Superior temporal gyrus (tissue), 1 donor: ENCODE measurements around the gene PRR7.

Experiments used
- DNase-seq: peaks from one replicate; pipeline ENCODE4 v3.0.0-alpha.2; 2016; ENCODE audit errors: extremely low spot score

The PRR7 gene

DNA sequence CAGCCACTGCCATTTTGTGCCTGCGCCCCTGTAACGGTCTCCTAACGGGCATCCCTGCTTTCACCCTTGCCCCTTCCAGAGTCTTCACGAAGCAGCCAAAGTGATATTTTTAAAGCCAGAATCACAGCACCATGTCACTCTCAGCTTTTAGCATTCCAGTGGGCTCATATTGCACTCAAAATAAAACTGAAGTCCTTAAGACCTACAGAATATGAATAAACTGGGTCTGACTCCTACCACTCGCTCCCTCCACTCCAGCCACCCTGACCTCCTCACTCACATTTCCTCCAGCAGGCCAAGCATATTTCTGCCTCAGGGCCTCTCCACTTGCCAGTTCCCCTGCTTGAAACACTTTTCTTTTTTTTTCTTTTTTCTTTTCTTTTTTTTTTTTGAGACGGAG, 53.2 kb downstream of the PRR7 start:
- DNase-seq, result no peak

- peak; percentile 94 for DNase-seq
Observed at GRCh38 chr5:177500685-177501522, 54.3 kb downstream of the PRR7 start.

DNA sequence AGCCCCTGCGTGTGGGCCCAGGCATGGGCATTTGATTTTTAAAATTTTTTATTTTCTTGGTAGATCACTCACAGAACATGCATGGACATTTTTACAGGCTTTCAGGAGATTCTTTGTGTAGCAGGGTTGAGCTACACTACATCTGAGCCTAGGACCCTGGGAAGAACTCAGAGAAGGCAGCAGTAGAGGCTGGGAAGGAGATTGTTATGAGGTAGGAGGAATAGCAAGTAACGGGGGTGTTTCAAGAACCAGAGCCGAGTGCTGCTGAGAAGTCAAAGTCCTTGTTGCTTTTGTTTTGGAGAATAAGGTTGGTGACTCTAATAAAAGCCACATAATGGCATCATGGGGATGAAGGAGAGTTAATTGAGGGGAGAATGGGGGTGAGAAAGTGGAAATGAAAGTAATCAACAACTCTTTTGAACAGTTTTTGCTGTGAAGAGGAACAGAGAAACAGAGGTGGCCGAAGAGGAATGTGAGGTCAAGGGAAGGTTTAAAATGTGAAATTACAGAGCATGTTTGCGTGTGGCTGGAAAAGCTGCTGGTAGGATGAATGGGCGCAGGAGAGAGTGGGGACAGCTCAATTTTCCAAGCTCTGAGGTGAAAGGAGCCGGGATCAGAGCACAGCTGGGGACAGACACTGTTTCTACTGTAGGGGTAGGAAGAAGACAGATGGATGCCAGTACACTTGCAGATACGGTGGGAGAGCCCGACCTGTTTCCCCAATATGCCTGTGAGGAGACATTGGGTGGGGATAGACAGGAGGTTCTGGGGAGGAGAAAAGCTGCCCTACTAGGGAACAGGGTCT, 55.5 kb downstream of the PRR7 start:
- DNase-seq, result no peak

GRCh38 chr5:177502886-177503285, 56.3 kb downstream of the PRR7 start:
- DNase-seq, result no peak

DNA sequence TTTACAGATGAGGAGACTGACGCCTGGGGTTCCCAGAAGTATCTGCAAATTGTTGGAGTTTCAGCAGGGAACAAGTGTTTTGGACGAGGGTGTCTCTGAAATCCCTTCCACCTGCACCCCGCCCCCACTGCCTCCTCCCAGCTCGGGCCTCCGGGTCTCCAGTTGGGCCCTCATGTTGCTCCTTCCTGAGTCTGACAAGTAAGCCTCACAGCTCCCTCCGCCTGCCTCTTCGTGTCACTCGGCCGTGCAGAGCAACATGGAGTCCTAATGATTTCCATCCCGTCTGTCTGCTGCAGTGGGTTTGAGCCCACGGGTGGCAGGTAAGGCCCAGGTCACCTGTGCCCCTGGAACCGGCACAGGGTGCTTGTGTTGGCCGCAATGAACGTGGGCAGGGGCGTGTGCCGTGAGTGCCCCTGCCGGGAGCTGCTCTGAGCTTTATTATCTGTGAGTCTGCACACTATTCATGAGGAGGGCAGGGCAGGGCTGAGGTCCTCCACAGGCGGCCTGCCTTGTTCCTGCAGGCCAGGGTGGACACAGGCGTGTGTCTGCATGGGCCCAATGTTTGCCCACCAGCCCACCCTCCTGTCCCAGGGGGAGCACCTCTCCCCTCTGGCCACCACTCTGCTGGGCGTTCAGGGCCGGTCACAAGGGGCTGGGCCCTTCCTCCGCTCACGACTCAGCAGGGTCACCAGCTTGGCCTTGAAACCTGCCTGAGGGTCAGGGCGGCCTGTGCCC, 56.9 kb downstream of the PRR7 start:
- no peak for DNase-seq

DNA sequence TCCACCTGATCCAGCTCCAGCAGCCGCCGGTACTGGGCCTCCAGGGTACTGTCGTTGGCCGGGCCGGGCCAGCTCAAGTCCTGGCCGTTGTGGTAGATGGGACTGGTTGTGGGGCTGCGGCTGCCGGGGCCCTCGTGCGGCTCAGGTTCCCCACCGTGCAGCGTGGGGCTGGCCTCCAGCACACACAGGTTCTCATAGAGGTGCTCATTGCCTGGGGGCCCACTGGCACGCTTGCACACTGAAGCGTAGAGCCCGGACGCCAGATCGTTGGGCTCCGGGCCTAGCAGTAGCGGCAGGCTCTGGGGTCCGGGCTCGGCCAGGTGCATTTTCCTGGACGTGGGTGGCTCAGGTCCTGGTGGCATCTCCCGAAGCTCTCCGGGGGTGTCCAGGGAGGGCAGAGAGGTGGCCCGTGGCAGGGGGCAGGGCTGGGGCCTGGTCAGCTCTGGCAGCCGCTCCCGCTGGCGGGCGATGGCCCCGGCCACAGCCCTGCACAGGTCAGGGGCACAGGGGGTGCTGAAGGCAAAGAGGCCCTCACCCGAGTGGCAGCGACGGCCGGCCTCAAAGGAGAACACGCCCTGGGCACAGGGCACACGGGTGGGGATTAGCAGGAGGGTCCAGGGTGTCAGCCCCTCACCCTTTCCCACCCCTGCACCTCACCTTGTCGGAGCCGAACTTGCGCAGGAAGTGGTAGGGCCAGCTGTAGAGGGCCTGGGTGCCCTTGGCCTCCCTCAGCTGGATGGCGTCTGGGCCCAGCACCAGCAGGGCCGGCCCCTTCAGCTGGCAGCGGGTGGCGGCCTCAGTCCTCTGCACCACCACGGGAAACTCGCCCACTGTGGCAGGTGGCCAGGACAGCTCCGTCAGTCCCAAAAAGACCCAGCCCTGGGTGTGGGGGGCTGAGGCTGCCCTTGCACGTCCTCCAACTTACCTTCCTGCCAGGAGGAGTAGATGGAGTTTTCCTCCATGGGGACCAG, 57.8 kb downstream of the PRR7 start:
- DNase-seq, result no peak

DNA sequence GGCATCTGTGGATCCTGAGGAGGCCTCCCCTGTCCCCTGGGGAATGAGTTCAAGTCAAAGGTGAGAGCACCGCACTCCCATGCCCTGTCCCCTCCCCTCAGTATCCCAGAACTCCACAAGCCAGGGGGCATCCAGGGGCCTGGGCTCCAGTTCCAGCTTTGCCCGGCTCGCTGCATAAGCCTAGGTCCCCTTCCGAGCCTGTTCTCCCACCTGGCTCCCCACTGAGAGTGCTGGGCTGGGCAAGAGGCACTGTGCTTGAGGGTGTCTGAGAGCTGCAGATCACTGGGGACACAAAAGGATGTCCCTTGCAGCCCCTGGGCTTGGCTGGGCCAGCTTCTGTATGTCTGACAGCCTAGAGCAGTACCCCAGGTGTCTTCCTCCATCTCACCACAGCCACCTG, 58.5 kb downstream of the PRR7 start:
- DNase-seq, result no peak
